GM12878 (cell line): Measurements from ENCODE around the gene BCS1L. TPM values are rescaled to one million over a fixed set of nuclear protein-coding genes. Genes with fewer than 3 reads are reported as not detected.

ENCODE experiments used
- ATAC-seq: fragments of 200-7000 bp; cut with Tn5 transposase; 3 replicates; pipeline ENCODE4 v1.9.1; 2020; ENCODE audit warnings: mild to moderate bottlenecking, moderate library complexity
- BruUV-seq: library from RNA; stranded (reverse); fragments of 400-500 nt; replicated peaks from 2 replicates; lab custom pipeline; 2021; lab: Mats Ljungman, UMichigan
- CTCF ChIA-PET: fragments of 300-600 bp; sonication (Branson Sonifier 250); formaldehyde crosslinking; extraction: SDS; loops from one replicate; lab custom pipeline; 2021; ENCODE audit warnings: inconsistent platforms; lab: Yijun Ruan, JAX
- POLR2A ChIA-PET: fragments of 350-600 bp; formaldehyde crosslinking; extraction: SDS; loops from one replicate; lab custom pipeline; 2021; ENCODE audit warnings: inconsistent platforms; lab: Charles Lee
- RAD21 ChIA-PET: fragments of 300-600 bp; sonication (Branson Sonifier 250); formaldehyde crosslinking; loops from one replicate; lab custom pipeline; 2023; ENCODE audit warnings: antibody characterized with exemption; ENCODE audit not compliant: unreplicated experiment; lab: Charles Lee
- SMC1A ChIA-PET: fragments of 300-600 bp; sonication (Branson Sonifier 250); formaldehyde crosslinking; loops from one replicate; lab custom pipeline; 2023; ENCODE audit not compliant: unreplicated experiment, uncharacterized antibody; lab: Charles Lee
- DNase-seq: peaks from one replicate; pipeline ENCODE4 v3.0.0-alpha.2; 2011; ENCODE audit warnings: low read depth, low spot score
- FAIRE-seq: peaks from 3 replicates; lab custom pipeline; 2011; peaks lifted over from hg19 to GRCh38; lab: Jason Lieb, UNC
- H2AFZ ChIP-seq: 2 replicates; pipeline ENCODE4 v1.6.0; 2011; ENCODE audit warnings: low read depth, low read length, control low read depth; ENCODE audit not compliant: control insufficient read depth
- H3K27ac ChIP-seq: 2 replicates; pipeline ENCODE4 v1.5.1; 2011; ENCODE audit warnings: control low read depth; ENCODE audit not compliant: control insufficient read depth, insufficient read depth
- H3K27me3 ChIP-seq, 2 experiments: replicated peaks in 1 of 2; 2 replicates each; pipeline versions ENCODE4 v1.6.0 to v1.6.1; 2011; ENCODE audit warnings: low read length in 1 of 2; ENCODE audit not compliant: control insufficient read depth in 2 of 2, insufficient read depth in 2 of 2
- H3K36me3 ChIP-seq, 2 experiments: 2 replicates each; pipeline ENCODE4 v1.5.1; 2011; ENCODE audit warnings: low read length in 1 of 2; ENCODE audit not compliant: control insufficient read depth in 2 of 2, insufficient read depth in 2 of 2
- H3K4me1 ChIP-seq: 2 replicates; pipeline ENCODE4 v1.6.1; 2011; ENCODE audit warnings: mild to moderate bottlenecking, low read length, moderate library complexity, mixed read lengths; ENCODE audit not compliant: control insufficient read depth, insufficient read depth
- H3K4me2 ChIP-seq: 2 replicates; pipeline ENCODE4 v1.6.0; 2011; ENCODE audit warnings: control low read depth; ENCODE audit not compliant: control insufficient read depth, insufficient read depth
- H3K4me3 ChIP-seq: fragments of 200-600 bp; sonication (generic); 2 replicates; pipeline ENCODE4 v1.5.1; 2016
- H3K79me2 ChIP-seq: 2 replicates; pipeline ENCODE4 v1.6.0; 2011; ENCODE audit warnings: low read length; ENCODE audit not compliant: control insufficient read depth, insufficient read depth
- H3K9ac ChIP-seq: 2 replicates; pipeline ENCODE4 v1.8.0; 2011; ENCODE audit warnings: low read length, control low read depth, mixed read lengths; ENCODE audit not compliant: control insufficient read depth, insufficient read depth
- H3K9me3 ChIP-seq: replicated peaks from 3 replicates; pipeline ENCODE4 v1.5.1; 2011; ENCODE audit warnings: mild to moderate bottlenecking, low read length; ENCODE audit not compliant: control insufficient read depth, insufficient read depth
- H4K20me1 ChIP-seq: 2 replicates; pipeline ENCODE4 v1.6.0; 2011; ENCODE audit not compliant: control insufficient read depth, insufficient read depth
- ASH2L ChIP-seq: fragments of 300-600, 200-600 bp; sonication (generic); IDR thresholded peaks from 2 replicates; pipeline ENCODE4 v1.6.1; 2017; ENCODE audit warnings: low read depth, mild to moderate bottlenecking, borderline replicate concordance
- ATF7 ChIP-seq: fragments of 450-650 bp; IDR thresholded peaks from 2 replicates; pipeline ENCODE4 v1.6.1; 2016; ENCODE audit warnings: low read depth, mild to moderate bottlenecking
- BMI1 ChIP-seq: fragments of 450-650 bp; IDR thresholded peaks from 2 replicates; pipeline ENCODE4 v1.6.1; 2016; ENCODE audit warnings: mild to moderate bottlenecking, moderate library complexity, borderline replicate concordance
- CBX5 ChIP-seq: sonication (generic); IDR thresholded peaks from 2 replicates; pipeline ENCODE4 v1.6.1; 2016; ENCODE audit warnings: low read depth, moderate library complexity, mild to moderate bottlenecking, inconsistent platforms
- DPF2 ChIP-seq: fragments of 450-650 bp; IDR thresholded peaks from 2 replicates; pipeline ENCODE4 v1.6.1; 2017; ENCODE audit warnings: mild to moderate bottlenecking
- E2F8 ChIP-seq: fragments of 450-650 bp; IDR thresholded peaks from 2 replicates; pipeline ENCODE4 v1.6.1; 2018; ENCODE audit warnings: mild to moderate bottlenecking, low read depth, moderate library complexity; ENCODE audit not compliant: partially characterized antibody
- MYC ChIP-seq: IDR thresholded peaks from 2 replicates; pipeline ENCODE4 v1.6.1; 2011; ENCODE audit warnings: mild to moderate bottlenecking, low read length, moderate library complexity, inconsistent platforms; ENCODE audit not compliant: insufficient read depth, insufficient replicate concordance, insufficient read length, severe bottlenecking
- NFIC ChIP-seq: IDR thresholded peaks from 2 replicates; pipeline ENCODE4 v1.6.1; 2012; ENCODE audit warnings: low read depth, mild to moderate bottlenecking, inconsistent platforms, low read length, moderate library complexity
- NFXL1 ChIP-seq: fragments of 450-650 bp; IDR thresholded peaks from 2 replicates; pipeline ENCODE4 v1.6.1; 2017; ENCODE audit warnings: antibody characterized with exemption, mild to moderate bottlenecking, borderline replicate concordance
- NKRF ChIP-seq: fragments of 450-650 bp; conservative IDR thresholded peaks from 2 replicates; pipeline ENCODE4 v1.6.1; 2017; ENCODE audit warnings: mild to moderate bottlenecking, moderate library complexity
- RAD51 ChIP-seq: fragments of 450-650 bp; IDR thresholded peaks from 2 replicates; pipeline ENCODE4 v1.6.1; 2016; ENCODE audit warnings: moderate library complexity, mild to moderate bottlenecking, inconsistent platforms
- RFX5 ChIP-seq: IDR thresholded peaks from 2 replicates; pipeline ENCODE4 v1.6.1; 2011; ENCODE audit warnings: low read depth, low read length, improper control_type of control experiment
- RUNX3 ChIP-seq: IDR thresholded peaks from 2 replicates; pipeline ENCODE4 v1.6.1; 2012; ENCODE audit warnings: low read length, inconsistent platforms
- SIX5 ChIP-seq: IDR thresholded peaks from 2 replicates; pipeline ENCODE4 v1.6.1; 2011; ENCODE audit warnings: mild to moderate bottlenecking, low read depth, low read length, moderate library complexity; ENCODE audit not compliant: severe bottlenecking
- SMARCA5 ChIP-seq: fragments of 450-650 bp; IDR thresholded peaks from 2 replicates; pipeline ENCODE4 v1.6.1; 2017; ENCODE audit warnings: mild to moderate bottlenecking
- SREBF2 ChIP-seq: IDR thresholded peaks from 2 replicates; pipeline ENCODE4 v1.6.1; 2012; ENCODE audit warnings: mild to moderate bottlenecking, low read length
- TAF1 ChIP-seq: IDR thresholded peaks from 2 replicates; pipeline ENCODE4 v1.6.1; 2011; ENCODE audit warnings: mild to moderate bottlenecking, low read depth, low read length, borderline replicate concordance
- ZNF217 ChIP-seq: fragments of 450-650 bp; IDR thresholded peaks from 2 replicates; pipeline ENCODE4 v1.6.1; 2017; ENCODE audit warnings: antibody characterized with exemption, mild to moderate bottlenecking
- WGBS: methylation state at CpG from one replicate; pipeline ENCODE4 v1.1.6; 2016; ENCODE audit warnings: low lambda C conversion rate; ENCODE audit not compliant: insufficient replicate concordance, insufficient coverage; ENCODE audit errors: missing lambda C conversion rate; 5-methylcytosine and 5-hydroxymethylcytosine counted together
- in situ Hi-C: fragments of 300-500 bp; cut with MboI; formaldehyde crosslinking; loops from 9 replicates; pipeline ENCODE4 v1.14.3; 2018; ENCODE audit warnings: mixed read lengths
- intact Hi-C: fragments of 100-400 bp; cut with micrococcal nuclease; formaldehyde crosslinking; loops from one replicate; pipeline ENCODE4 v1.14.2; 2022; ENCODE audit not compliant: unreplicated experiment
- polyA plus RNA-seq, 11 experiments: library from polyadenylated mRNA; depleted of rRNA in 4 of 11; unstranded in 6 of 11; stranded (reverse) in 5 of 11; fragments of >200 nt; fragmentation: Nextera tagmentation in 4 of 11; fragmentation: Illumina TruSeq in 1 of 11; extraction: Ambion mirVana in 4 of 11; extraction: Trizol in 1 of 11; gene quantifications; 1 replicate in 1 of 11; 2 replicates in 10 of 11; pipeline versions ENCODE4 v1.2.1 to v1.2.3, GENCODE V29; 2011 to 2016; ENCODE audit warnings: inconsistent platforms in 2 of 11, missing spikeins in 2 of 11, low read depth in 1 of 11
- total RNA-seq, 4 experiments: library from RNA; depleted of rRNA in 3 of 4; stranded (reverse); fragments of >200 nt in 3 of 4; fragmentation: Illumina TruSeq in 1 of 4; extraction: Trizol in 1 of 4; gene quantifications; 2 replicates each; pipeline versions ENCODE4 v1.2.1 to v1.2.3, GENCODE V29; 2013 to 2021

The BCS1L gene
- total and polyA plus RNA-seq, 10 of the 15 experiments (the other 5 are each of a cell fraction or from before 2014, with no cell fraction given) = 40.4 to 114 (median 65.2) TPM

- BruUV-seq = TSS peak; percentile 86
- ATAC-seq (peak; percentile 75), FAIRE-seq (peak; percentile 92), DNase-seq (no peak)
- Histone ChIP-seq H3K4me2 (peak overlapping the region; percentile 96), H2AFZ (peak overlapping the region; percentile 92), H4K20me1 (no peaks in the 10 kb centered on the region), H3K9ac (peak overlapping the region; percentile 78), H3K4me3 (peak overlapping the region; percentile 96), H3K79me2 (peaks cover 32% of the 10 kb centered on the region), H3K9me3 (no peaks in the 10 kb centered on the region), H3K27ac (peak overlapping the region; percentile 73), H3K27me3 (no peaks in the 10 kb centered on the region), H3K4me1 (peaks cover 18% of the 10 kb centered on the region), H3K36me3 (peaks cover 20 to 34% of the 10 kb centered on the region in 2 experiments; a peak in 3 of 4 replicates)
- in situ Hi-C loops = no loop called here
- ChIA-PET CTCF (interaction anchor here (0.6 to 4.9 kb wide), 23 partner anchors 10 to 728 kb away, joined by 3 to 48 read pairs (median 4); partner anchors contain the start of genes CATIP, DNPEP, RNF25 and STK36), SMC1A (interaction anchor here (1.0 to 4.4 kb wide), 11 partner anchors 10 to 356 kb away, joined by 3 to 25 read pairs (median 10); partner anchors contain the start of genes RNF25, STK36, TTLL4 and USP37), POLR2A (interaction anchor here (0.5 to 3.0 kb wide), 12 partner anchors 9 to 296 kb away, joined by 3 to 22 read pairs (median 4); partner anchors contain the start of genes RNF25, STK36, TTLL4 and USP37), RAD21 (interaction anchor here (0.7 to 2.4 kb wide), 18 partner anchors 9 to 728 kb away, joined by 3 to 22 read pairs (median 4); partner anchors contain the start of genes AAMP, CTDSP1, DNPEP and PNKD)
- intact Hi-C loops = loop anchor here (1.0 to 10.0 kb wide), 5 partner anchors 14 to 364 kb away; partner anchors contain the start of genes CTDSP1, RNF25, STK36 and TMBIM1
- under 1% methylated on average over 26 of the region's 27 CpGs for WGBS
- TF ChIP-seq CBX5 (no peak), DPF2 (no peak), SREBF2 (no peak), NKRF (peak; percentile 44), TAF1 (no peak), SMARCA5 (0 out of 2 replicates have a peak, but pooled peaks have one; percentile 56), E2F8 (no peak), BMI1 (no peak), MYC (peak; percentile 39), NFIC (no peak), RAD51 (no peak), RUNX3 (peak; percentile 32), SIX5 (no peak), ASH2L (peak; percentile 40; the same call in 1 of the 2 replicates), RFX5 (no peak), ZNF217 (no peak), ATF7 (no peak), NFXL1 (no peak)
Measured at GRCh38 chr2:218658671-218659257, 719 bp upstream of the BCS1L start.
